NCI-H748 (cell line): ENCODE results near the gene MT1G.
"Not testable (repeated sequence)": the region's sequence is repeated elsewhere in the genome, so short reads cannot be mapped to it uniquely, and the experiment has no call there.

Source experiments
- DNase-seq: peaks from one replicate; lab custom pipeline; 2025; ENCODE audit not compliant: unreplicated experiment; lab: John Stamatoyannopoulos, UW

The MT1G gene

DNA sequence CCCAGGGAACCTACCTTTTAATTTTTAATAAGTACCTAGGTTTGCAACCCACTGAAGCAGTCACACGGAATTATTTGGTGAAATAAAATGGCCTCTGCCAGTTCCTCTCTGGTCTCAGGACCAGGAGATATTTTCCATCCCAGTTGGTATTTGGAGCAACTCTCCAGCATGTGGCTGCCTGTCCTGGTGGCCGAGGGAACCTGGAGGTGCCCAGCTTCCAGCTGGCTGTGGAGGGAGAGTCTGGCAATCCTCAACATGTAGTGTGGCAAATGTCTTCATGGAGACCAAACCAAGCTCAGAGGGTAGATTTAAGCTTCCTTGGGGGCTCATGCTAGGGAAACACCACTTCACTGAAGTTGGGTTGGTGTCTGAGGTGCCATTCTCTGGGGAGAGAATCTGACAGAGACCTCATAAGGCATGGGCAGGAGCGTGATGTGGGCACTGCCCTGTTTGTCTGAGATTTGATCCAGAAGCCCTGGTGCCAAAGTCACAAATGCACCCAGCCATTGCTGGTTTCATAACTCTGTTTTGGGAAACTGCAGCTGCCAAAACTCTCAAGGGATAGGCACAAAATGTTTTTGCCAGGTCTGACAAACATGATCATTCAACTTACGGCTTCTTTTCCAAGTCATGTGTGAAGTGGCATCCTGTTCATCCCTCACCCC is 17.2 kb upstream of the MT1G start:
- DNase-seq, result no peak

GRCh38 chr16:56684256-56684925 is 16.5 kb upstream of the MT1G start:
- no peak for DNase-seq

DNA sequence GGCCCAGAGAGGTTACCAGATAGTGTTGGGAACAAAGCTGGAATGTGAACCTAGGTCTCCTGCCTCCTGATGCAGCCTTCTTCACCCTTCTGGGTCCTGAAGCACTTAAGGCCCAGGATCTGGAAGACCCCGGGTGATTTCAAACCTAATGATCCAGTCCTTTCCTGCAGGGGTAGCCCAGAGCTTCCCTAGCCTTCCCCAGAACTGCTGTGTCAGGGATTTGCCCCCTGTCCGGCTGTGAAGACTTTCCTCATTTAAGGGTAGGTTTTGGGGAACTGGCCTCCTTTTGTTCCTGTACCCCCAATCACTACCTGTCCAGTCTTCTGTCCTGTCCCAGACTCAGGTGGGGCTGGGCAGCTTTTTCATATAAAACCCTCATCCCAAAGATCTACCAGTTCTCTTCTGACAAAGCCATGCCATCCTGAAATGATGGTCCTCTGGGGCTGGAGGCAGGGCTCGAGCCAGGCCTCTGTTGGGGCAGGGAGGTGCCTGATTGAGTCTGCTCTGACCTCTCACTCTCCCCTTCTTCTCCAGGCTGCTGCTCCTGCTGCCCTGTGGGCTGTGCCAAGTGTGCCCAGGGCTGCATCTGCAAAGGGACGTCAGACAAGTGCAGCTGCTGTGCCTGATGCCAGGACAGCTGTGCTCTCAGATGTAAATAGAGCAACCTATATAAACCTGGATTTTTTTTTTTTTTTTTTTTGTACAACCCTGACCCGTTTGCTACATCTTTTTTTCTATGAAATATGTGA is 15.7 kb upstream of the MT1G start:
- no peak for DNase-seq

DNA sequence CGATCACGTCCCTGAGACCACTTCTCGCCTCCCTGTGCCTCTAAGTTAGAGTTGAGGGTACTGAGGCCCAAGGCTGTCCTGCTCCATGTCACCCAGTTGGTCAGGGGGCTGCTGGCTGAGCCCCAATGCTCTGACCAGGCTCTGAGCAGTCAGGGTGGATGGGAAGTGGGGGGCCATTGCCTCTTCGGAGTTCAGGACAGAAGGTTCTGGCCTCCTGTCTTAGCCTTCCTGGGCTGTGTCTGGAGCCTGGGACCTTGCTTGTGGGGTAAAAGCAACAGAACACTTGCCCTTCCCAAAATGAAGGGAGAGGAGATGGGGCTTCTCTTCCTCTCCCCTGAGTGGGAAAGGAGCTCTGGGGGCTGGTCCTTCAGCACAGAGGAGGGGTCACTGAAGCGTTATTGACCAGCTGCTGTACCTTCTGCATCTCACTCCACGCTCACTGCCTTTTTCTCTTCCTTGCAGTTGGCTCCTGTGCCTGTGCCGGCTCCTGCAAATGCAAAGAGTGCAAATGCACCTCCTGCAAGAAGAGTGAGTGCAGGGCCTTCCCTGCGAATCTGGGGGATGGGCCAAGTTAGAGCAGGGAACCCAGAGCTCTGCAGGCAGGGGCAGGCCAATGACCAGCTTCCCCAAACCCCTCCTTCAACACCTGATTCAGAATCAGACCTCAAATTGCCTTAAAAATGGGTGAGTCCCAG is 15.0 kb upstream of the MT1G start:
- DNase-seq, result no peak

DNA sequence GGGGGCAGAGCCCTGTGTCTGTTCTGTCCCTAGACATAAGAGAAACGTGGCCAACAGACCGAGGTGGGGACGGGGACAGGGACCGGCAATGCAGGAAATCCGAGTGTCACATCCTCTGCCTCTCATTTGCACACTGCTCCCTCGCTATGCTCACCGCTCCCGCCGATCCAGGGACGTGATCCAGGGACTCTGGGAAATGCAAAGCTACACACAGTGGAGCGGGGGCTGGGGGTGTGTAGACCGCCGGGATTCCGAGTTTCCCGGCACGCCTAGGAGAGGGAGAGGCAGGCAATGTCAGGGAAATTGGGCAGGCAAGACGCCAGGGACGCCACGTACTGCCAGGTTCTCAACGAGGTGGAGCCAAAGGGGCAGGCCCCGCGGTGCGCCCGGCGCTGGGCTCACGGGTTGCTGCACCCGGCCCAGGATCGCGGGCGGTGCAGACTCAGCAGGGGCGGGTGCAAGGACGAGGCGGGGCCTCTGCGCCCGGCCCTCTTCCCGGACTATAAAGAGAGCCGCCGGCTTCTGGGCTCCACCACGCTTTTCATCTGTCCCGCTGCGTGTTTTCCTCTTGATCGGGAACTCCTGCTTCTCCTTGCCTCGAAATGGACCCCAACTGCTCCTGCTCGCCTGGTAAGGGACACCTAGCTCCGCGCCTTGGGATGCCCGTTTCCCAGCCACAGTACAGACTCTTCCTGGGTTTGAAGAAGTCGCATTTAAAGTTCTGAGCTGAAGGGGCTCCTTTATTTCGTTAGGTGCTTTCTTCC is 14.3 kb upstream of the MT1G start, which contains the start of gene MT1X:
MT1X (plus strand) TSS at position 532 of the 764 bp plus-strand sequence; CDS start at position 603, 71 bp downstream.
- DNase-seq, result peak; percentile 83

DNA sequence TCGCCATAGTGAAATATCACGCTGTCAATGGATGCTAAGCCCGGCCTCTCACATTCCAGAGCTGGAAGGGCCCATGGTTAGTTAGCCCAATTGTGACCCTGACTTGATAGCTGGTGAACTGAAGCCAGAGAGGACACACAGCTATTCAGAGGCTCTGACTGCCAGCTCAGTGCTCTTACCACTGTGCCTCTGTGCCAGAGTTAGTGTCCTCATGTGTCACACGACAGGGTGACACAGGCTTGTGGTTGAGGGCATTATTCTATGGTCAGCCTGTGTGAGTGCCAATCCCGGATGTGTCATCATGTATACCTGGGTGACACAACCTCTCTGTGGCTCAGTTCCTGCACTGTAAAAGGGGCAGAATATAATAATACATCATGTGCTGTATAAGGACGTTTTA is 12.0 kb upstream of the MT1G start:
- no peak for DNase-seq

GRCh38 chr16:56679078-56679730 is 11.3 kb upstream of the MT1G start:
- DNase-seq, result no peak

DNA sequence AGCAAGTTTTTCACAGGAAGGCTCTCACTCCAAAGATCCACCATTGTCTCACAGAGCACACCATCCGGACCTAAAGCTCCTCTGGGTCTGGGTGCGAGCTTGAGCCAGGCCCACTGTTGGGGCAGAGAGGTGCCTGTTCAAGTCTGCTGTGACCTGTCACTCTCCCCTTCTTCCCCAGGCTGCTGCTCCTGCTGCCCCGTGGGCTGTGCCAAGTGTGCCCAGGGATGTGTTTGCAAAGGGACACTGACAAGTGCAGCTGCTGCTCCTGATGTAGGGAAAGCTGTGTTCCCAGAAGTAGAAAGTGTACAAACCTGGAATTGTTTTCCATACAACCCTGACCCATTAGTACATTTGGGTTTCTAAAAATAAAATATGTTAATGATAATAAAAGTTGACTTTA is 9.6 kb upstream of the MT1G start:
- no peak for DNase-seq

- DNase-seq, result no peak
Measured at GRCh38 chr16:56675685-56676210, 7.9 kb upstream of the MT1G start.

DNA sequence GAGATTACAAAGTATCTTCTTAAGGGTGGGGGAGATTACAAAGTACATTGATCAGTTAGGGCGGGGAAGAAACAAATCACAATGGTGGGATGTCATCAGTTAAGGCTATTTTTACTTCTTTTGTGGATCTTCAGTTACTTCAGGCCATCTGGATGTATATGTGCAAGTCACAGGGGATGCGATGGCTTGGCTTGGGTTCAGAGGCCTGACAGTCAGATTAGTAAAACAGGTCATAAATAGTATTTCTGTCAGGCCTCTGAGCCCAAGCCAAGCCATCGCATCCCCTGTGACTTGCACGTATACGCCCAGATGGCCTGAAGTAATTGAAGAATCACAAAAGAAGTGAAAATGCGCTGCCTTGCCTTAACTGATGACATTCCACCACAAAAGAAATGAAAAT is 6.7 kb upstream of the MT1G start:
- not testable (repeated sequence) for DNase-seq

DNA sequence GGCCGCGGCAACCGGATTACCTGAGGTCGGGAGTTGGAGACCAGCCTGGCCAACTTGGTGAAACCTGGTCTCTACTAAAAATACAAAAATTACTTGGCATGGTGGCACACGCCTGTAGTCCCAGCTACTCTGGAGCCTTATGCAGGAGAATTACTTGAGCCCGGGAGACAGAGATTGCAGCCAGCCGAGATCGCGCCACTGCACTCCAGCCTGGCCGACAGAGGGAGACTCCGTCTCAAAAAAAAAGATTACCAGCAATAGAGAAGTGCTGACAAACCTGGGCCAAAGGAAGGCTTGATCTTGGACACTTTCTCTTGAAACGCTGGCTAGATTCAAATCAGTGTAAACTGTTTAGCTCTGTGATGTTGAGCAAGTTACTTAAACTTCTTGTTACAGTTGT is 6.1 kb upstream of the MT1G start:
- no peak for DNase-seq

DNA sequence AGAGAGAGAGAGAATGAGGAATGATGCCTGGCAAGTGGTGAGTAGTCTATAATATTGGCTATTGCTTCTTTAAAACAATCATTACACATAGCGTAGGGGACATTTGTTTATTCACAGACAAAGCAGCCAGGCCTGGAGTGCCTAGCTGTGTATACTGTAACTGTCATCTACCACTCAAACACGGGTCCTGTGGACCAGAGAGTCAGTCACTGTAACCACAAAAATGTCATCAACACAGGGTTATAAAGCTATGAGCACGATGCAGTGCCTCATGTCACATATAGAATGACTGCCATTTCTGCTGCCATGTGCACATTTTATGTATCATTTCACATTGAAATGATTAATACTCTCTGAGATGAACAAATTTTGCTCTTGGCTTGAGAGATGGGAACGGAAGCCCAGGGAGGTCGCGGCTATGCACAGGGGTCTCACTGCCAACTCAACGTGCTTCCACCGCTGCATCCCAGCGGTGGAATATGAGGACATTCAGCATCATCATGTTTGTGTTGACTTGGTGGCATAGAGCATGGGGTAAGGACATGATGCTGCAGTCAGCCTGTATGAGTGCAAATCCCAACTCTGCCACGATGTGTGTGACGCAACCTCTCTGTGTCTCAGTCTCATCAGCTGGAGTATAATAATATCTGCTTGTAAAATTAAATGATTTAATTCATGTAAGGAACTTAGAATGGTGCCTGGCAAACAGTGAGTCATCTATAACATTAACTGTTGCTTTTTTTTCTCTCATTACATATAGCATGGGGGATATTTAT is 5.1 kb upstream of the MT1G start:
- no peak for DNase-seq

DNA sequence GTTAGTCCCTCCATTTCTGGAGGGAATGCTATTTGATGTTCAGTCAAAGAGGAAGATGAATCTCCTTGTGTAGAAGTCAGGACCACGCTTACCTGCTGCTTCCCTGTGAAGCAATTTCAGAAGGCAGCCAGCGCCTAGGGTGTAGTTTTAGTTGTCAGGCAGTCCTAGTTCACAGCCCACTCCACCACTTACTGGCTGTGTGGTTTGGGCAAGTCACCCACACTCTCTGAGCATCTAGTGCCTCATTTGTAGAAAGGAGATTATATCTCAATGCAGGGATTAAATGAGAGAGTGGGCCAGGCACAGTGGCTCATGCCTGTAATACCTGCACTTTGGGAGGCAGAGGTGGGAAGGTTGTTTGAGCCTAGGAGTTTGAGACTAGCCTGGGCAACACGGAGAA is 4.3 kb upstream of the MT1G start:
- DNase-seq, result not testable (repeated sequence)

GRCh38 chr16:56671691-56672090 is 3.8 kb upstream of the MT1G start:
- not testable (repeated sequence) for DNase-seq

- no peak for DNase-seq
Measured at GRCh38 chr16:56670620-56670934, 2.7 kb upstream of the MT1G start.

DNA sequence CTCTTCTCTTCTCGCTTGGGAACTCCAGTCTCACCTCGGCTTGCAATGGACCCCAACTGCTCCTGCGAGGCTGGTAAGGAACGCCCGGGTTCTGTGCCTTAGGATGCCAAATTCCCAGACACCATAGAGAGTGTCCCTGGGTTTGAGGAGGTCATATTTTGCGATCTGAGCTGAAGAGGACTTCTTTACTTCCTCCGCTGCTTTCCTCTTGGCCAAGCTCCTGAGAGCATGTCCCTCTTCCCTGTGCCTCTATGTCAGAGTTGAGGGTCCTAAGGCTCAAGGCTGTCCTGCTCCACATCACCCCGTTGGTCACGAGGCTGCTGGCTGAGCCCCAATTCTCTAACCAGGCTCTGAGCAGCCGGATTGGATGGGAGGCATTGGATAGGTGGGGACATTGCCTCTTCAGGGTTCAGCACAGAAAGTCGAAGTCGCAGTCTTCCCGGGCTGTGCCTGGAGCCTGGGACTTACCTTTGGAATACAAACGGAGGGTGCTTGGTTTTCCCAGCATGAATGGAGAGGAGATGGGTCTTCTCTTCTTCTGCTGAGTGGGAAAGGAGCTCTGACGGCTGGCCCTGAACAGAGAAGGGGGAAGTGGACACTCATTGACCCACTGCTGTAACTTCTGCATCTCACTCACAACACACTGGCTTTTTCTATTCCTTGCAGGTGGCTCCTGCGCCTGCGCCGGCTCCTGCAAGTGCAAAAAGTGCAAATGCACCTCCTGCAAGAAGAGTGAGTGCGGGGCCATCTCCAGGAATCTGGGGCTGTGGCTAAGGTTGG is 2.2 kb upstream of the MT1G start:
- DNase-seq, result no peak

DNA sequence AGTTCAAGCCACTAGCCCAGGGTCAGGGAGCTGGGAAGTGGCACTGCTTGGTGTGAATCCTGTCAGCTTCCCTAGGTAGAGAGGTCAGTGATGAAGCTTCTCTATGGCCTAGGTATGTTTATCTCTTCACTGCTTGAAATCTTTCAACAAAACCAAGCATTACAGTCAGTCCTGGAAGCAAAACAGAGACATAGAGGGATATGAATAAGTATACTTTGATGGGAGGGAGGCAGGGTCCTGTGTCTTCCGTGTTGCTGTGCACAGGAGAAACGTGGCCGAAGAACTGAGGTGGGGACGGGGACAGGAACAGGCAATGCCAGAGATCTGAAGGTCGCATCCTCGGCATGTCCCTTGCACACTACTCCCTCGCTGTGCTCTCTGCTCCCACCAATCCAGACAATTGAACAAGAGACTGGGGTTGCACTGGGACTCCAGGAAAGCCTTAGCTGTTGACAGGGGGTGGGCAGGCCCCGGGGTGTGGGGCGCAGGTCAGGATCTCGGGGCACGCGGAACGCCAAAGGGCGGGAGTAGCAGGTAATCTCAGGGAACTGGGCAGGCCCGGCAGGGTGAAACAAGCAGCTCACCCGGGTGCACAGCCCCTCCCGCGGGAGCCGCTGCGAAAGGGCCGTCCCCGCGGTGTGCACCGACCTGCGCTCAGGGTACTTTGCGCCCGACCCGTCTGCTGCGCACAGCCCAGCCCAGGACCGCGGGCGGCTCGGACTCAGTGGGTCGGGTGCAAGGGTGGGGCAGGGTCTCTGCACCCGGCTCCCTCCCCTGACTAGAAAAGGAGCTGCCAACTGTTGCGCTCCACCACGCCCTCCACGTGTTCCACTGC is 1.4 kb upstream of the MT1G start, which contains the start of gene MT1H:
MT1H (plus strand) TSS at position 810 of the 835 bp plus-strand sequence. CDS start 71 bp downstream, outside the sequence.
- DNase-seq, result no peak
